Upper lobe of left lung (tissue), 4 donors: ENCODE measurements around the gene FOXA2.

Experiments
- CTCF ChIP-seq, 6 experiments: fragments of 450-650 bp in 4 of 6; fragments of 200-600 bp in 2 of 6; sonication (generic) in 2 of 6; IDR thresholded peaks; one replicate each; pipeline ENCODE4 v1.5.1; 2016 to 2019; ENCODE audit warnings: antibody characterized with exemption in 6 of 6
- EP300 ChIP-seq, 4 donors: sonication (generic); formaldehyde crosslinking; IDR thresholded peaks; one replicate each; pipeline ENCODE4 v1.5.1; 2017; ENCODE audit warnings: antibody characterized with exemption in 4 of 4, control low read depth in 2 of 4

GRCh38 chr20:22557403-22558276 lies 26.7 kb downstream of the FOXA2 start:
- TF ChIP-seq CTCF (IDR thresholded peaks at IDR 0.05) (no peak), EP300 (IDR thresholded peaks at IDR 0.05) (no peak)
